DOHH2 (cell line): ENCODE measurements around the gene ITGAV.

ENCODE experiments used
- H3F3A ChIP-seq: fragments of 200-600 bp; sonication (generic), shearing (Covaris generic); 2 replicates; pipeline ENCODE4 v1.6.0; 2016; ENCODE audit warnings: antibody characterized with exemption, mild to moderate bottlenecking; ENCODE audit not compliant: control insufficient read depth, insufficient read depth
- H3K27ac ChIP-seq: fragments of 200-600 bp; sonication (generic); 2 replicates; pipeline ENCODE4 v1.5.1; 2014; ENCODE audit warnings: low read depth, mild to moderate bottlenecking, low read length, moderate library complexity
- H3K27me3 ChIP-seq: fragments of 200-600 bp; sonication (generic); 2 replicates; pipeline ENCODE4 v1.6.1; 2014; ENCODE audit warnings: mild to moderate bottlenecking, low read length, mixed read lengths; ENCODE audit not compliant: control insufficient read depth
- H3K36me3 ChIP-seq: fragments of 200-600 bp; sonication (generic); 2 replicates; pipeline ENCODE4 v1.6.1; 2014; ENCODE audit warnings: mild to moderate bottlenecking, low read length, moderate library complexity, mixed read lengths; ENCODE audit not compliant: control insufficient read depth
- H3K4me1 ChIP-seq: fragments of 200-600 bp; sonication (generic); 2 replicates; pipeline ENCODE4 v1.6.1; 2014; ENCODE audit warnings: mild to moderate bottlenecking, low read length, mixed read lengths; ENCODE audit not compliant: control insufficient read depth
- H3K4me2 ChIP-seq: fragments of 200-600 bp; sonication (generic); 2 replicates; pipeline ENCODE4 v1.6.0; 2014; ENCODE audit warnings: mild to moderate bottlenecking, low read length, moderate library complexity
- H3K4me3 ChIP-seq: fragments of 200-600 bp; sonication (generic); 2 replicates; pipeline ENCODE4 v1.5.1; 2014; ENCODE audit warnings: mild to moderate bottlenecking, low read length, mixed read lengths
- H3K79me2 ChIP-seq: fragments of 200-600 bp; sonication (generic); 2 replicates; pipeline ENCODE4 v1.6.1; 2014; ENCODE audit warnings: mild to moderate bottlenecking, low read length, mixed read lengths; ENCODE audit not compliant: control insufficient read depth
- H3K9me2 ChIP-seq: fragments of 200-600 bp; sonication (generic); replicated peaks from 2 replicates; pipeline ENCODE4 v1.6.1; 2014; ENCODE audit warnings: mild to moderate bottlenecking, low read length, mixed read lengths; ENCODE audit not compliant: control insufficient read depth
- H3K9me3 ChIP-seq: fragments of 200-600 bp; sonication (generic); 2 replicates; pipeline ENCODE4 v1.6.1; 2014; ENCODE audit warnings: antibody characterized with exemption, low read length, mixed read lengths; ENCODE audit not compliant: control insufficient read depth, insufficient read depth
- H4K20me1 ChIP-seq: fragments of 200-600 bp; sonication (generic); 2 replicates; pipeline ENCODE4 v1.6.0; 2014; ENCODE audit warnings: low read depth, mild to moderate bottlenecking, antibody characterized with exemption, low read length, moderate library complexity; ENCODE audit not compliant: control insufficient read depth, insufficient read depth
- EZH2phosphoT487 ChIP-seq: fragments of 200-600 bp; sonication (generic); IDR thresholded peaks from 2 replicates; pipeline ENCODE4 v1.6.1; 2017; ENCODE audit warnings: borderline replicate concordance, mild to moderate bottlenecking, antibody characterized with exemption, low read length, moderate library complexity, mixed read lengths
- TF ChIP-seq, protein P1 (sequence below): fragments of 200-600 bp; sonication (generic); IDR thresholded peaks from one replicate; pipeline ENCODE4 v1.5.1; 2014; ENCODE audit warnings: antibody characterized with exemption, mild to moderate bottlenecking, low read depth, low read length; ENCODE audit not compliant: poor library complexity, severe bottlenecking

The ITGAV gene

DNA sequence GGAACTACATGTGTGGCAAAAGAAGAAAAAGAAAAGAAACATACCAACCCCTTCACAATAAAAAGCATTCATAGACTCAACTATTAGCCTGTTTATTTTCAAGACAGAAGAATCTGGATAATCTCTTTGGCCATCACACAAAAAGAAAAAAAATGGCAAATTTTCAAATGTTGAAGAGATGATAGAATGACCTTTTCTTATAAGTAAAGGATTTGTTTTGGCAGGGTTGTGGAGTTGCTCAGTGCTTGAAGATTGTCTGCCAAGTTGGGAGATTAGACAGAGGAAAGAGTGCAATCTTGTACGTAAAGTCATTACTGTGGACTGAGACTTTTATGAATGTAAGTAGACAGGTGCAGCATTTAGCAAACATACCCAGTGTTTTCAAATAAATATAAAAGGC is 85.5 kb downstream of the ITGAV start:
- no peaks in the 10 kb centered on the region for H3F3A ChIP-seq
- H3K79me2 ChIP-seq, result no peaks in the 10 kb centered on the region
- H3K27ac ChIP-seq, result no peak overlapping the region
- no peaks in the 10 kb centered on the region for H3K4me1 ChIP-seq
- H3K27me3 ChIP-seq, result no peaks in the 10 kb centered on the region
- no peak overlapping the region for H3K4me3 ChIP-seq
- H3K9me2 ChIP-seq, result no peaks in the 10 kb centered on the region
- H3K36me3 ChIP-seq, result peaks cover 59% of the 10 kb centered on the region
- H3K4me2 ChIP-seq, result no peak overlapping the region
- H3K9me3 ChIP-seq, result peaks cover 9% of the 10 kb centered on the region; the same call in 1 of the 2 replicates
- no peaks in the 10 kb centered on the region for H4K20me1 ChIP-seq
- no peak for TF ChIP-seq EZH2phosphoT487
- TF ChIP-seq, protein P1, sequence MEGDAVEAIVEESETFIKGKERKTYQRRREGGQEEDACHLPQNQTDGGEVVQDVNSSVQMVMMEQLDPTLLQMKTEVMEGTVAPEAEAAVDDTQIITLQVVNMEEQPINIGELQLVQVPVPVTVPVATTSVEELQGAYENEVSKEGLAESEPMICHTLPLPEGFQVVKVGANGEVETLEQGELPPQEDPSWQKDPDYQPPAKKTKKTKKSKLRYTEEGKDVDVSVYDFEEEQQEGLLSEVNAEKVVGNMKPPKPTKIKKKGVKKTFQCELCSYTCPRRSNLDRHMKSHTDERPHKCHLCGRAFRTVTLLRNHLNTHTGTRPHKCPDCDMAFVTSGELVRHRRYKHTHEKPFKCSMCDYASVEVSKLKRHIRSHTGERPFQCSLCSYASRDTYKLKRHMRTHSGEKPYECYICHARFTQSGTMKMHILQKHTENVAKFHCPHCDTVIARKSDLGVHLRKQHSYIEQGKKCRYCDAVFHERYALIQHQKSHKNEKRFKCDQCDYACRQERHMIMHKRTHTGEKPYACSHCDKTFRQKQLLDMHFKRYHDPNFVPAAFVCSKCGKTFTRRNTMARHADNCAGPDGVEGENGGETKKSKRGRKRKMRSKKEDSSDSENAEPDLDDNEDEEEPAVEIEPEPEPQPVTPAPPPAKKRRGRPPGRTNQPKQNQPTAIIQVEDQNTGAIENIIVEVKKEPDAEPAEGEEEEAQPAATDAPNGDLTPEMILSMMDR, result no peak

DNA sequence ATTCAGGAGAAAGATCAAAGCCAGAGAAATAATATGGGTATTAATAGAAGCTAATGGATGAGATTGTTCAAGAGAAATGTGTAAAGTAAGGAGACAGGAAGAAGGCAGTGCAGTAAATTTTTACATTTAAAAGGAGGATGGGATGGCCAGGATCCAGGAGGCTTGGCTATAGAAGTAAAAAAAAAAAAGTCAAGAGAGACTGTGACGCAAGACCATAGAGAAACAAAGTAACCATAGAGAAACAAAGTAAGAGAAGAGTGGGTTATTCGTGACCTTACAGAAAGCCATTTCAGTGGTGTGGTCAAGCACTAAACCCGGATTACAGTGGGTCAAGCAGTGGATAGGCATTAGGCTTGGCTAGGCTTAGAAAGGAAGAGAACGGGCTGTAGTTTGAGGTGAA is 93.5 kb downstream of the ITGAV start:
- Histone ChIP-seq H3K9me2 (no peaks in the 10 kb centered on the region), H4K20me1 (no peaks in the 10 kb centered on the region), H3K27ac (no peak overlapping the region), H3K4me1 (peaks cover 5% of the 10 kb centered on the region; the same call in 1 of the 2 replicates), H3K9me3 (peaks cover 11% of the 10 kb centered on the region), H3K4me2 (no peak overlapping the region), H3K27me3 (no peaks in the 10 kb centered on the region), H3K36me3 (0 out of 2 replicates have a peak, but pooled peaks cover 3% of the 10 kb centered on the region), H3K79me2 (no peaks in the 10 kb centered on the region), H3K4me3 (no peak overlapping the region), H3F3A (no peaks in the 10 kb centered on the region)
- no peak for TF ChIP-seq EZH2phosphoT487
- TF ChIP-seq, protein P1, result no peak

DNA sequence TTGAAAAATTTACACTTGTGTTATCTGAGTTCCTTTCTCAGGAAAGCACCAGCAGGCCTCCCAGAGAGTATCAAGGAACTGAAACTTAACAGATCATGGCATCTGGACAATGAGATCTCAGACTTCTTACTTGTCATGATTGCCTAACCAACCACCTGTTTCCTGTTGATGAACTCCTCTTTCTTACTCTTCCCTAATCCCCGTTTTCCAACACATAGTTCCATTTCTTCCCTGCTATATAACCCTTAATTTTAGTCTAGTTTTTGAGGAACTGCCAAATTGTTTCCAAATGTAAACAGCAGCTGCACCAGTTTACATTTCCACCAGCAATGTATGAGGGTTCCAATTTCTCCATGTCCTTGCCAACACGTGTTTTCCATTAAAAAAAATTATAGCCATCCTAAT is 98.0 kb downstream of the ITGAV start:
- no peaks in the 10 kb centered on the region for H3F3A ChIP-seq
- no peak overlapping the region for H3K27ac ChIP-seq
- TF ChIP-seq, protein P1, result no peak
- no peak for TF ChIP-seq EZH2phosphoT487
- no peak overlapping the region for H3K4me2 ChIP-seq
- H3K9me2 ChIP-seq, result no peaks in the 10 kb centered on the region
- no peaks in the 10 kb centered on the region for H3K36me3 ChIP-seq
- no peaks in the 10 kb centered on the region for H3K27me3 ChIP-seq
- no peak overlapping the region for H3K4me3 ChIP-seq
- H4K20me1 ChIP-seq, result no peaks in the 10 kb centered on the region
- H3K79me2 ChIP-seq, result no peaks in the 10 kb centered on the region
- H3K4me1 ChIP-seq, result peaks cover 5% of the 10 kb centered on the region; the same call in 1 of the 2 replicates
- H3K9me3 ChIP-seq, result peaks cover 14% of the 10 kb centered on the region
